GM12878 (cell line): ENCODE measurements around the gene TREML1.
"Not testable (repeated sequence)": the region's sequence is repeated elsewhere in the genome, so short reads cannot be mapped to it uniquely, and the experiment has no call there.

ENCODE experiments used
- BACH1 ChIP-seq: fragments of 450-650 bp; IDR thresholded peaks from 2 replicates; pipeline ENCODE4 v1.6.1; 2017; ENCODE audit warnings: mild to moderate bottlenecking, borderline replicate concordance
- CHD4 ChIP-seq: fragments of 200-600 bp; sonication (generic); IDR thresholded peaks from 2 replicates; pipeline ENCODE4 v1.6.1; 2016; ENCODE audit warnings: mild to moderate bottlenecking
- CREB1 ChIP-seq: IDR thresholded peaks from 2 replicates; pipeline ENCODE4 v1.6.1; 2012; ENCODE audit warnings: low read depth, mild to moderate bottlenecking, inconsistent platforms
- CTCF ChIP-seq, 3 experiments: IDR thresholded peaks in 2 of 3; conservative IDR thresholded peaks in 1 of 3; 2 replicates each; pipeline ENCODE4 v1.5.1; 2011; ENCODE audit warnings: low read depth in 3 of 3, low read length in 3 of 3, mild to moderate bottlenecking in 3 of 3, control low read depth in 2 of 3, moderate library complexity in 2 of 3, inconsistent platforms in 1 of 3, mixed read lengths in 1 of 3; ENCODE audit not compliant: control insufficient read depth in 2 of 3, insufficient read depth in 1 of 3; ENCODE audit errors: extremely low read depth in 1 of 3
- EZH2 ChIP-seq: IDR thresholded peaks from 2 replicates; pipeline ENCODE4 v1.6.1; 2012; ENCODE audit warnings: low read depth, mild to moderate bottlenecking, control low read depth, inconsistent platforms, low read length, borderline replicate concordance; ENCODE audit not compliant: control insufficient read depth
- HDAC2 ChIP-seq: fragments of 200-600 bp; sonication (generic); IDR thresholded peaks from 2 replicates; pipeline ENCODE4 v1.6.1; 2017
- MXI1 ChIP-seq: fragments of 150-350 bp; IDR thresholded peaks from 2 replicates; pipeline ENCODE4 v1.6.1; 2011; ENCODE audit warnings: low read depth, mild to moderate bottlenecking, inconsistent platforms, low read length, improper control_type of control experiment
- NRF1 ChIP-seq: conservative IDR thresholded peaks from 2 replicates; pipeline ENCODE4 v1.6.1; 2011; ENCODE audit warnings: mild to moderate bottlenecking, low read depth, low read length, improper control_type of control experiment
- POLR2A ChIP-seq: IDR thresholded peaks from 2 replicates; pipeline ENCODE4 v1.6.1; 2011; ENCODE audit warnings: low read depth, mild to moderate bottlenecking, low read length
- POLR2AphosphoS5 ChIP-seq: IDR thresholded peaks from 2 replicates; pipeline ENCODE4 v1.6.1; 2011; ENCODE audit warnings: mild to moderate bottlenecking, low read length, inconsistent platforms
- POU2F2 ChIP-seq: IDR thresholded peaks from 3 replicates; pipeline ENCODE4 v1.6.1; 2011; ENCODE audit warnings: low read depth, mild to moderate bottlenecking, low read length, borderline replicate concordance
- SMAD1 ChIP-seq: fragments of 450-650 bp; IDR thresholded peaks from 2 replicates; pipeline ENCODE4 v1.6.1; 2018; ENCODE audit warnings: mild to moderate bottlenecking, low read depth; ENCODE audit not compliant: partially characterized antibody
- TBL1XR1 ChIP-seq: IDR thresholded peaks from 2 replicates; pipeline ENCODE4 v1.6.1; 2012; ENCODE audit warnings: low read depth, low read length, improper control_type of control experiment
- WRNIP1 ChIP-seq: IDR thresholded peaks from 2 replicates; pipeline ENCODE4 v1.6.1; 2011; ENCODE audit warnings: low read depth, low read length, improper control_type of control experiment, borderline replicate concordance

- TF ChIP-seq POLR2AphosphoS5; EZH2; CREB1; POLR2A; POU2F2; CTCF (IDR thresholded peaks at IDR 0.05 in 2 of 3, conservative IDR thresholded peaks at IDR 0.05 in 1 of 3; ENCODE audit: control insufficient read depth in 2 of 3, extremely low read depth in 1 of 3, insufficient read depth in 1 of 3, low read depth in 3 of 3, low read length in 3 of 3); BACH1; HDAC2; WRNIP1; MXI1; TBL1XR1; NRF1; SMAD1; CHD4: not testable (repeated sequence)
Measured at GRCh38 chr6:41189046-41189445, 34.9 kb upstream of the TREML1 start.
